Measurements from ENCODE around the gene MEIKIN.

Gene MEIKIN

DNA sequence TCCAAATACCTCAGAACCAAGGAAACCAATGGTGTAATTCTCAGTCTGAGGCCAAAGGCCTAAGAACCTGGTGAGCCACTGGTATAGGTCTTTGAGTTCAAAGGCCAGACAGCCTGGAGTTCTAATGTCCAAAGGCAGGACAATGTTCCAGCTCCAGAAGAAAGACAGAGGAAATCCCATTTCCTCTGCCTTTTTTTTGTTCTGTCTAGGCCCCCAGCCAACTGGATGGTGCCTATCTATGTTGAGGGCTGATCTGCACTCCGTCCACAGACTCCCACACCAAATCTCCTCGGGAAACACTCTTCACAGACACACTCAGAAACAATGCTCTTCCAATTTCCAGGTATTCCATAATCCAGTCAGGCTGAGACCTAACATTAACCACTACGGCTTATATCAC lies 178.8 kb downstream of the MEIKIN start:
- no peak for DNase-seq

GRCh38 chr5:131765261-131765660 lies 180.2 kb downstream of the MEIKIN start:
- no peak for DNase-seq

DNA sequence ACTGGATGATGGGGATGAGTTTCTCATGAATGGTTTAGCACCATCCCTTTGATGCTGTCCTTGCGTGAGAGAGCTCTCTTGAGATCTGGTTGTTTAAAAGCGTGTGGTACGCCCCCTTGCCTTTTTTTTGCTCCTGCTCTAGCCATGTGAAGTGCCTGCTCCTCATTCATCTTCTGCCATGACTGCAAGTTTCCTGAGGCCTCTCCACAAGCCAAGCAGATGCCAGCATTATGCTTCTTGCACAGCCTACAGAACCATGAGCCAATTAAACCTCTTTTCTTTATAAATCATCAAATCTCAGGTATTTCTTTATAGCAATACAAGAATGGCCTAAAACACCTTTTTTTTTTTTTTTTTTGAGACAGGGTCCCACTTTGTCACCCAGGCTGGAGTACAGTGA lies 181.5 kb downstream of the MEIKIN start:
- no peak for DNase-seq

- no peak for DNase-seq
Observed at GRCh38 chr5:131760793-131761192, 184.7 kb downstream of the MEIKIN start.

- DNase-seq = no peak
Observed at GRCh38 chr5:131759704-131760103, 185.8 kb downstream of the MEIKIN start.

DNA sequence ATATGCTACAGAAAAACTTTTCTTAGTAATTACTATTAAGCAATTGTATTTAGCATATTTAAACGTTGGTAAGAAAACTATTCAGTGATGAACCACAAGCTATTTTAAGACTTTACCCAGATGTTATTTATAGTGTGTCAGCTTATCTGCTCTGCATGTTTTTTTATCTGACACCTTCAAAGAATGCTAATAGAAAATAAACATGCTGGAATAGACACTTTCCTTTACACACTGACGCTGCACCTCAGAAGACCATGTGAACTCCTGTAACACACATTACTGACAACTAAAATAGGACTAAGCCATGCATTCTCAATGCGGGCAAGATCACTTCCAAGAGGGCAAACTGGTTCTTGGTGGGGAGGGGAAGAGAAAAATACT lies 187.0 kb downstream of the MEIKIN start:
- no peak for DNase-seq

DNA sequence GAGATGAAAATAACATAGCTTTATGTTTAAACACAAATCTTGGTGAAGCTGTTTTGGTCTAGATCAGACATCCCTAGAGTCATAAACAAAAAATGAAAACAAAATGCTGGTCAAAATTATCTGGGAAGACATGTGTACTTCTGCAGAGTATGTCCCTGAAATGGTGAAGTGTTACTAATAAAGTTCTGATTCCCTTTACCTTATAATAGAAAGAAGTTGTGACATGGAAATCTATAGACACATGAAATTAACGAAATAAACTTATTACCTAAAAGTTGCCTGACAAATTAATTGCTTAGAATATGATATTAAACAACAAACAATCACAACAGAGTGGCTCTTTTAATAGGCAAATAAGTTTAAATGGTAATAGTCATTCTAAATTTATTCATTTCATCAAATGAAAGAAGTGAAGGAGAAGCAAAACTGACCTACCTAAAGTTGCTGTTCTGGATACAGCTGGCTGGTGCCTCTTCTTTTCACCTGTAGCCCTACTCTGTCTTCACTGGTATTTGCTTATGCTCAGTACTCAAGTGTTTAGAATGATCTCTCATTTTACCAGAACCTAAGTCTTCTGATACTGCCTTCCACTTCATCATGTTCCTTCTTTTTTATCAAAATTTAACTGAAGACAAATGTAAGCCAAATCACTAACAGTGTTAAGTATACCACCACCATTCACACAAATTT lies 187.5 kb downstream of the MEIKIN start:
- no peak for DNase-seq
